Adrenal gland (tissue), 12 donors: ENCODE measurements around the gene EML2. TPM values are rescaled to one million over a fixed set of nuclear protein-coding genes. Genes with fewer than 3 reads are reported as not detected.

Source experiments
- DNase-seq, 7 donors: peaks; one replicate each; pipeline ENCODE4 v3.0.0-alpha.2; 2019 to 2020
- H3K27ac ChIP-seq, 5 donors: fragments of 200-600 bp; sonication (generic) in 4 of 5; 1 replicate in 3 of 5; 2 replicates in 2 of 5; pipeline versions ENCODE4 v1.5.1 to v1.8.0; 2016 to 2020; ENCODE audit warnings: mild to moderate bottlenecking in 1 of 5
- H3K27me3 ChIP-seq: fragments of 200-600 bp; 2 replicates; pipeline ENCODE4 v1.8.0; 2021
- H3K36me3 ChIP-seq, 2 donors: fragments of 200-600 bp; replicated peaks in 1 of 2; 1 replicate in 1 of 2; 2 replicates in 1 of 2; pipeline versions ENCODE4 v1.5.1 to v1.8.0; 2018 to 2022
- H3K4me1 ChIP-seq, 2 donors: fragments of 200-600 bp; replicated peaks in 1 of 2; 1 replicate in 1 of 2; 2 replicates in 1 of 2; pipeline versions ENCODE4 v1.5.1 to v1.8.0; 2018 to 2021
- H3K4me3 ChIP-seq, 4 donors: fragments of 200-600 bp; sonication (generic) in 3 of 4; one replicate each; pipeline ENCODE4 v1.5.1; 2016 to 2018
- H3K9me3 ChIP-seq, 3 donors: fragments of 200-600 bp; sonication (generic) in 1 of 3; replicated peaks in 1 of 3; 1 replicate in 2 of 3; 2 replicates in 1 of 3; pipeline versions ENCODE4 v1.5.1 to v1.8.0; 2016 to 2021
- POLR2A ChIP-seq, 2 donors: fragments of 450-650 bp; IDR thresholded peaks; one replicate each; pipeline ENCODE4 v1.6.1; 2017; ENCODE audit warnings: antibody characterized with exemption in 2 of 2, mild to moderate bottlenecking in 2 of 2, moderate library complexity in 1 of 2
- WGBS, 4 donors: extraction: QIAGEN DNeasy Blood & Tissue Kit in 2 of 4; methylation state at CpG; one replicate each; pipeline versions ENCODE4 v1.1.5 to v1.1.7; 2013 to 2017; 5-methylcytosine and 5-hydroxymethylcytosine counted together
- intact Hi-C, 2 donors: fragments of 100-400 bp; cut with DNase I; formaldehyde crosslinking; loops; one replicate each; pipeline versions ENCODE4 v1.14.1 to v1.15.0; 2022 to 2023
- polyA plus RNA-seq, 3 donors: library from polyadenylated mRNA; stranded (reverse); fragments of 200-250 nt in 2 of 3; fragments of 350-450 nt in 1 of 3; fragmentation: Illumina TruSeq in 1 of 3; extraction: RNeasy Lipid Tissue Mini Kit (QIAGEN cat#74804) in 1 of 3; gene quantifications; one replicate each; pipeline ENCODE4 v1.2.3, GENCODE V29; 2013 to 2014
- total RNA-seq, 9 donors: library from RNA; depleted of rRNA in 4 of 9; stranded (reverse); fragments of >200 nt in 4 of 9; fragments of 120-200 nt in 1 of 9; fragmentation: NEBNext Ultra II Directional in 1 of 9; extraction: Animal tissue kit (Norgen Biotek cat#: 25700) in 1 of 9; gene quantifications; one replicate each; pipeline versions ENCODE4 v1.1.0 to v1.2.4, GENCODE V29; 2013 to 2023
- TF ChIP-seq, protein P1 (sequence below), 6 experiments: fragments of 450-650 bp in 4 of 6; fragments of 200-600 bp in 2 of 6; sonication (generic) in 1 of 6; IDR thresholded peaks; 1 replicate in 5 of 6; 2 replicates in 1 of 6; pipeline versions ENCODE4 v1.5.1 to v1.8.0; 2016 to 2021; ENCODE audit warnings: antibody characterized with exemption in 6 of 6, mild to moderate bottlenecking in 2 of 6, moderate library complexity in 1 of 6
- donor health status: healthy with polysubstance abuse.
- donor health status: Bipolar disorder and iron deficiency.
- donor health status: DM: yes; HTN: yes; CAD: no.
- donor health status: DM: no; HTN: no; CAD: no.
- donor health status: DM: no; HTN: no; CAD: no.
- donor health status: DM: yes; HTN: yes; CAD: no.

EML2 gene
- total and polyA plus RNA-seq, 12 donors, result 20.7 to 139 (median 83.9) TPM

DNA sequence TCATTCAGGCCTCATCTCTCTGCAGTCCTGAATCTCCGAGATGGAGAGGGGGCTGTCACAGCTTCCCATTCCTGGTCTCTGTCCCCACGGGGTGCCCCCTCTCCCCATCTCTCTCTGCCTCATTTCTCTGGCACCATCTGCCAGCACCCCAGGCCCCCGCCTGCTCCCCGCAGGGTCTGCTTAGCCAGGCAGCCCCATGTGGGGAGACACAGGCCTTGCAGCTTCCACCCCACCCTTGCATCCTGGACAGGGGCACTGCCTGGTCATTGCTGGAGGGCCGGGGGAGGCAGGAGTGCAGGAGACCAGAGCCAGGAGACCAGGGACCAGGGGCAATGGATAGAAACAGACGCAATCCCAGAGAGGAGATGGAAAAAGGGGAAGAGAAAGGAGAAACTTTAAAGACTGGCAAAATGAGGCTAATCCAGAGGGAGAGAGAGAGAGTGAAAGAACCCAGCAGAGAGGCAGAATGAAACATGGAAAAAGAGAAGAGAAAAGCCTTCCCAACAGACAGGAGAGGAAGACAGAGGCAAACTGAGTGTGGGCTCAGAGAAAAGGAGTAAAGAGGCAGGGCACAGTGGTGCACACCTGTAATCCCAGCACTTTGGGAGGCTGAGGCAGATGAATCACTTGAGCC, 20.0 kb upstream of the EML2 start:
- WGBS, 4 donors, result 62 to 85% (median 71%) methylated on average over 6 of the region's 6 CpGs
- intact Hi-C loops, result no loop called here

DNA sequence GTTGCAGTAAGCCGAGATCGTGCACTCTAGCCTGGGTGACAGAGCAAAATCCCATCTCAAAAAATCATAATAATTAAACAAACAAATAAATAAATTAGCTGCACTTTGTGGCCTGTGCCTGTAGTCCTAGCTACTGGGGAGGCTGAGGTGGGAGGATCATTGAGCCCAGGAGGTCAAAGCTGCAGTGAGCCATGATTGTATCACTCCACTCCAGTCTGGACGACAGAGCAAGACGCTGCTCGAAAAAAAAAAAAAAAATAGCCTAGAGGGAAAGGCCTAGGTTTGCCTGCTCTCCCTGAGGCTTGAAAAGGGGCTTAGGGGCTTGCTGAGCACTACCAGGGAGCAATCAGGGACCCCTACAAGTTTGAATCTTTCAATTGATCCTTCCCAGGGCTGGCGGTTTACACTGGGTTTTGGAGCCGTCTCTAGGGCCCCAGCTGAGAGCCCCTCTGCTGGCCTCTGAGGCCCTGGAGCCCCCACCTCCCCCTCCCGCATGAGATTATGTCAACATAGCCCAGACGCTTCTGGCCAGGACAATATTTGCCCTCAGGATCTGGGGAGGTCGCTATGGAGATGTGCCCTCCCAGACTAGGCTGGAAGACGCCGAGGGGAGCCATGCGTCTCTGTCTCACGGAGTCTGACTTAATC, 18.4 kb upstream of the EML2 start:
- Histone ChIP-seq H3K9me3 (no peaks in the 10 kb centered on the region), H3K36me3 (no peaks in the 10 kb centered on the region), H3K4me1 (no peaks in the 10 kb centered on the region), H3K4me3 (no peak overlapping the region), H3K27me3 (no peaks in the 10 kb centered on the region), H3K27ac (no peak overlapping the region)
- intact Hi-C loops, result no loop called here
- DNase-seq, result no peak
- TF ChIP-seq, protein P1, sequence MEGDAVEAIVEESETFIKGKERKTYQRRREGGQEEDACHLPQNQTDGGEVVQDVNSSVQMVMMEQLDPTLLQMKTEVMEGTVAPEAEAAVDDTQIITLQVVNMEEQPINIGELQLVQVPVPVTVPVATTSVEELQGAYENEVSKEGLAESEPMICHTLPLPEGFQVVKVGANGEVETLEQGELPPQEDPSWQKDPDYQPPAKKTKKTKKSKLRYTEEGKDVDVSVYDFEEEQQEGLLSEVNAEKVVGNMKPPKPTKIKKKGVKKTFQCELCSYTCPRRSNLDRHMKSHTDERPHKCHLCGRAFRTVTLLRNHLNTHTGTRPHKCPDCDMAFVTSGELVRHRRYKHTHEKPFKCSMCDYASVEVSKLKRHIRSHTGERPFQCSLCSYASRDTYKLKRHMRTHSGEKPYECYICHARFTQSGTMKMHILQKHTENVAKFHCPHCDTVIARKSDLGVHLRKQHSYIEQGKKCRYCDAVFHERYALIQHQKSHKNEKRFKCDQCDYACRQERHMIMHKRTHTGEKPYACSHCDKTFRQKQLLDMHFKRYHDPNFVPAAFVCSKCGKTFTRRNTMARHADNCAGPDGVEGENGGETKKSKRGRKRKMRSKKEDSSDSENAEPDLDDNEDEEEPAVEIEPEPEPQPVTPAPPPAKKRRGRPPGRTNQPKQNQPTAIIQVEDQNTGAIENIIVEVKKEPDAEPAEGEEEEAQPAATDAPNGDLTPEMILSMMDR (IDR thresholded peaks at IDR 0.05), result no peak
- WGBS, 4 donors, result 59 to 66% (median 59%) methylated on average over 12 to 14 of the region's 14 CpGs

More for the DNA sequence above, 20.0 kb upstream of the EML2 start:
- TF ChIP-seq, protein P1 (IDR thresholded peaks at IDR 0.05), result no peak
- TF ChIP-seq POLR2A (IDR thresholded peaks at IDR 0.05), result no peak
- Histone ChIP-seq H3K36me3 (no peaks in the 10 kb centered on the region), H3K4me1 (no peaks in the 10 kb centered on the region), H3K9me3 (no peaks in the 10 kb centered on the region), H3K27me3 (no peaks in the 10 kb centered on the region), H3K27ac (no peak overlapping the region), H3K4me3 (no peak overlapping the region)
- DNase-seq, result no peak

DNA sequence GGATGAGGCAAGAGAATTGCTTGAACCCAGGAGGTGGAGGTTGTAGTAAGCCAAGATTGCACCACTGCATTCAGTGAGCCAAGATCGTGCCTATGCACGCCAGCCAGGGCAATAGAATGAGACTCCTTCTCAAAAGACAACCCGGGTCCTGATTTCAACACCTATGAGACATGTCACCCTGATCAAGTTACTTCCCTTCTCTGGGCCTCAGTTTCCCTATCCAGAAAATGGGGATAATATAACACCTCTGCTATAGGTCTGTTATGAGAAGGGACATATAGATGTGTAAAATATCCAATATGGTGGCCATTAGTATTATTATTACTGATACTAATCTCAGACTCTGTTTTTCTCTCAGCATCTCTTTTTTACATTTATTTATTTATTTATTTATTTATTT, 15.9 kb upstream of the EML2 start:
- intact Hi-C loops, result no loop called here
- 33 to 100% (median 83%) methylated on average over 1 to 3 of the region's 3 CpGs for WGBS, 4 donors
- no peak overlapping the region for H3K27ac ChIP-seq
- TF ChIP-seq, protein P1 (IDR thresholded peaks at IDR 0.05), result no peak
- TF ChIP-seq POLR2A (IDR thresholded peaks at IDR 0.05), result no peak
- no peaks in the 10 kb centered on the region for H3K36me3 ChIP-seq
- H3K4me3 ChIP-seq, result no peak overlapping the region
- no peak for DNase-seq
- no peaks in the 10 kb centered on the region for H3K4me1 ChIP-seq
- H3K27me3 ChIP-seq, result no peaks in the 10 kb centered on the region
- no peaks in the 10 kb centered on the region for H3K9me3 ChIP-seq

DNA sequence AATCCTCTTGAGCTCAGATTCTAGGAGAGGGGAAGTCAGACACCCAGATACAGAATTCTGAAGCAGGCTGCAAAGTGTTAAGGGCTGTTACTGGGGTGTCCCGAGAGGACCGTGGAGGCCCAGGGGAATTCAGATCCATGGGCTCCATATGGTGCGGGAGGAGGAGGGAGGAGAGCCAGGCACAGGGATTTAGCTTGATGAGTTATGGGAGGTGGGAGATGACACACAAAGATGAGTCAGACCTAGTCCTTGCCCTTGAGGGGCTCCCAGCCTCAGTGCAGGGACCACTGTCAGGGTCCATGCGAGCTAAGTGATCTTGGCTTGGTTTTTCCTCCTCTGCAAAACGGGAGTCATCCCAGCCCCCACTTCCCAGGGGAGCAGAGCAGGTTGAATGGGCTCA, 14.4 kb upstream of the EML2 start:
- Histone ChIP-seq H3K4me1 (no peaks in the 10 kb centered on the region), H3K4me3 (no peak overlapping the region), H3K27ac (no peak overlapping the region), H3K36me3 (no peaks in the 10 kb centered on the region), H3K27me3 (no peaks in the 10 kb centered on the region), H3K9me3 (no peaks in the 10 kb centered on the region)
- no peak for TF ChIP-seq POLR2A (IDR thresholded peaks at IDR 0.05)
- TF ChIP-seq, protein P1 (IDR thresholded peaks at IDR 0.05), result no peak
- 17 to 29% (median 26%) methylated on average over 3 to 5 of the region's 5 CpGs for WGBS, 4 donors
- intact Hi-C loops, result no loop called here
- DNase-seq, result no peak
